PC-9 (cell line): Measurements from ENCODE around the gene TMPRSS11E.
A peak's percentile ranks its signal among the peaks of the same experiment; 100 is the strongest.

Experiments used
- EZH2 ChIP-seq: fragments of 200-600 bp; sonication (generic); IDR thresholded peaks from 2 replicates; pipeline ENCODE4 v1.8.0; 2017; ENCODE audit warnings: antibody characterized with exemption, low read depth
- TF ChIP-seq, protein P1 (sequence below): fragments of 200-600 bp; sonication (generic); conservative IDR thresholded peaks from 2 replicates; pipeline ENCODE4 v1.6.1; 2017; ENCODE audit warnings: mixed run types, antibody characterized with exemption, mild to moderate bottlenecking, moderate library complexity

DNA sequence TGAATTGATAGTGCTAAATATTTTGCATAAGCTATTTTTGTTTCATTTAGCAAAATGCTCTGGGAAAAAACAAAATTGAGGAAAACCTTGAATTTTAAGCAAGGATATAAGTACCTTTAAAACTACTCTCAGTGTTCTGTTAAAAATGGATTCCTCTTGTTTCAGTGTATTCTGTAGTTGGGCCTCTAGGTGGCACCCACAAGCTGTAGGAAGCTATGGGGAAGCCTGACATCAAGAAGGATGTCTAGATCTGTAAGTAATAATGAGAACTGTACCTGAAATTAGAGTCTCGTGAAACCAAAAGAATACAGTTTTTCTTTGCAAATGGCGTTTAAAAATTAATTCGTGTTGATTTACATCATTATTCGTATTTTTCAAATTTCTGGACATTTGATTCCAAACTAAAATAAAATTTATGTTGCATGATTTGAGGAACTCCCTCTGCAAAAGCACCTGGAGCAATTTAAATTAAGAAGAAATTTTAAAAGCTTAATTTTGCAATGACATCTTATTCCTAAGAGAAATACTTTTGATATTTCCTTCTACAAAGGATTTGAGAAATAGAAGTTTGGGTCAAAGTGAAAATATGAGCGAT, 51.2 kb downstream of the TMPRSS11E start:
- TF ChIP-seq, protein P1, sequence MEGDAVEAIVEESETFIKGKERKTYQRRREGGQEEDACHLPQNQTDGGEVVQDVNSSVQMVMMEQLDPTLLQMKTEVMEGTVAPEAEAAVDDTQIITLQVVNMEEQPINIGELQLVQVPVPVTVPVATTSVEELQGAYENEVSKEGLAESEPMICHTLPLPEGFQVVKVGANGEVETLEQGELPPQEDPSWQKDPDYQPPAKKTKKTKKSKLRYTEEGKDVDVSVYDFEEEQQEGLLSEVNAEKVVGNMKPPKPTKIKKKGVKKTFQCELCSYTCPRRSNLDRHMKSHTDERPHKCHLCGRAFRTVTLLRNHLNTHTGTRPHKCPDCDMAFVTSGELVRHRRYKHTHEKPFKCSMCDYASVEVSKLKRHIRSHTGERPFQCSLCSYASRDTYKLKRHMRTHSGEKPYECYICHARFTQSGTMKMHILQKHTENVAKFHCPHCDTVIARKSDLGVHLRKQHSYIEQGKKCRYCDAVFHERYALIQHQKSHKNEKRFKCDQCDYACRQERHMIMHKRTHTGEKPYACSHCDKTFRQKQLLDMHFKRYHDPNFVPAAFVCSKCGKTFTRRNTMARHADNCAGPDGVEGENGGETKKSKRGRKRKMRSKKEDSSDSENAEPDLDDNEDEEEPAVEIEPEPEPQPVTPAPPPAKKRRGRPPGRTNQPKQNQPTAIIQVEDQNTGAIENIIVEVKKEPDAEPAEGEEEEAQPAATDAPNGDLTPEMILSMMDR: peak; percentile 82
- TF ChIP-seq EZH2: no peak
